Activated naive CD8-positive, alpha-beta T cell (primary cell): ENCODE measurements around the gene CD70.
A peak's percentile ranks its signal among the peaks of the same experiment; 100 is the strongest.
"Not testable (repeated sequence)": the region's sequence is repeated elsewhere in the genome, so short reads cannot be mapped to it uniquely, and the experiment has no call there.

ENCODE experiments used
- H3K27ac Mint-ChIP-seq: one replicate; pipeline ENCODE4 v1.8.0; 2021; ENCODE audit warnings: mixed read lengths
- H3K27me3 Mint-ChIP-seq: one replicate; pipeline ENCODE4 v1.8.0; 2021; ENCODE audit warnings: mixed read lengths
- H3K36me3 Mint-ChIP-seq: one replicate; pipeline ENCODE4 v1.8.0; 2021; ENCODE audit warnings: mixed read lengths
- H3K4me1 Mint-ChIP-seq: one replicate; pipeline ENCODE4 v1.8.0; 2021; ENCODE audit warnings: low read depth, mixed read lengths
- H3K4me3 Mint-ChIP-seq: one replicate; pipeline ENCODE4 v1.8.0; 2021; ENCODE audit warnings: mild to moderate bottlenecking, mixed read lengths
- H3K9me3 Mint-ChIP-seq: one replicate; pipeline ENCODE4 v1.8.0; 2021; ENCODE audit warnings: low read depth, mixed read lengths

Gene CD70

GRCh38 chr19:6604906-6605305 is 14.0 kb upstream of the CD70 start:
- Mint-ChIP-seq H3K27me3 (no peaks in the 10 kb centered on the region), H3K27ac (no peak overlapping the region), H3K4me3 (no peak overlapping the region), H3K4me1 (peaks cover 12% of the 10 kb centered on the region), H3K36me3 (no peaks in the 10 kb centered on the region), H3K9me3 (no peaks in the 10 kb centered on the region)

DNA sequence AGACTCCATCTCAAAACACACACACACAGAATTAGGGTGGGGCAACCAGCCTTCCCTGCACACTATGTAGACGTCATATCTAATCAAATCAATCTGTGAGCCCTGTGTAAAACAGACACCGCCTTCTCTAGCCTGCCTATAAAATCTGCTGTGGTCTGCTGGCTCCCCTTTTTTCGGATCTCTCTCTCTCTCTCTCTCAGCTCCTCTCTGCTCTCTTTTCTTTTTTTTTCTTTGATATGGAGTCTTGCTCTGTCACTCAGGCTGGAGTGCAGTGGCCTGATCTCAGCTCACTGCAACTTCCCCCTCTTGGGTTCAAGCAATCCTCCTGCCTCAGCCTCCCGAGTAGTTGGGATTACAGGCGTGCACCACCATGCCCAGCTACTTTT is 11.8 kb upstream of the CD70 start:
- Mint-ChIP-seq H3K9me3 (no peaks in the 10 kb centered on the region), H3K4me3 (no peak overlapping the region), H3K36me3 (no peaks in the 10 kb centered on the region), H3K27ac (no peak overlapping the region), H3K27me3 (no peaks in the 10 kb centered on the region), H3K4me1 (peaks cover 16% of the 10 kb centered on the region)

DNA sequence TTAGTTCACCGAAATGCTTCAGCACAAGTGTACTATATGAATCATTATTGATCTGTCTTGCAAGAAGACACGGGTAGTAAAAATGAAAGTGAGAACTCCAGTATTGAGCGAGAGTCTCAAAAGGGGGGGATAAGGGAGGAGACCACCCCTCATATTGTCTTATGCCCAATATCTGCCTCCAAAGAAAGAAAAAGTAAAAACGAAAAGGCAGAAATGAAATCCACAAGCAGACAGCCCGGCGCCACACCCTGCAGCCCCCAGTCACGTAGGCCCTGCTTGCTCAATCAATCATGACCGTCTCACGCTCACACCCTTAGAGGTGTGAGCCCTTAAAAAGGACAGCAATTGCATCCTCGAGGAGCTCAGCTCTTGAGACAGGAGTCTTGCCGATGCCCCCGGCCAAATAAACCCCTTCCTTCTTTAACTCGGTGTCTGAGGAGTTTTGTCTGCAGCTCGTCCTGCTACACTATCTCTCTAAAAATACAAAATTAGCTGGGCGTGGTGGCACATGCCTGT is 10.6 kb upstream of the CD70 start:
- Mint-ChIP-seq H3K4me1 (peaks cover 16% of the 10 kb centered on the region), H3K4me3 (peak overlapping the region; percentile 52)
- H3K27ac Mint-ChIP-seq, H3K36me3 Mint-ChIP-seq, H3K9me3 Mint-ChIP-seq, H3K27me3 Mint-ChIP-seq: not testable (repeated sequence)

GRCh38 chr19:6600951-6601536 is 10.1 kb upstream of the CD70 start:
- H3K4me3 Mint-ChIP-seq, H3K27ac Mint-ChIP-seq, H3K9me3 Mint-ChIP-seq, H3K36me3 Mint-ChIP-seq, H3K27me3 Mint-ChIP-seq: not testable (repeated sequence)
- H3K4me1 Mint-ChIP-seq: peaks cover 16% of the 10 kb centered on the region

DNA sequence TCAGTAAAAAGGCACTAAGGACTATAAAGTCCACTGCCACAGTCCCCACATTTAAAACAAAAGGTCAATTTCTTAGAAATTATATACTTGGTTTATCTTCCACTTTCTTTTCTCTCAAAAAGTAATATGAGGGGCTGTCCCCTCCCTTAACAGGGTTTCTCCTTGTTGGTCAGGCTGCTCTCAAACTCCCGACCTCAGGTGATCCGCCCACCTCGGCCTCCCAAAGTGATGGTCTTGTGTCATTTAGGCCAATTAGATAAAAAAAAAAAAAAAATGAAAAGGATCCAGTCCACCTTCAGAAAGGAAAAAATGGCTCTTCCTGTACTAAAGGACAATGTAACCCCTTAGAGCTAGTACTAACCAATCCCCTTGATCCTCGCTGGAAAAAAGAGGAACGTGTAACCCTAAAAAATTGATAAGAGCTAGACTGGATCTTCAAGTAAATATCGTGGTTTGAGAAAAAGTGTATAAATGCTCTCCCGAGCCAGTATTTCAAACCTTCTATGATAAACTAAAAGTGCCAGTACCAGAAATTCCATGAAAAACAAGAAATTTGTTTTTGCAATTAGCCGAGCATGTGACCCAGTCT is 9.0 kb upstream of the CD70 start:
- Mint-ChIP-seq H3K4me3 (no peak overlapping the region), H3K36me3 (no peaks in the 10 kb centered on the region), H3K9me3 (no peaks in the 10 kb centered on the region), H3K27ac (no peak overlapping the region), H3K4me1 (peaks cover 16% of the 10 kb centered on the region), H3K27me3 (no peaks in the 10 kb centered on the region)

- not testable (repeated sequence) for H3K36me3 Mint-ChIP-seq, H3K4me3 Mint-ChIP-seq, H3K9me3 Mint-ChIP-seq
Measured at GRCh38 chr19:6598254-6598892, 7.4 kb upstream of the CD70 start.

DNA sequence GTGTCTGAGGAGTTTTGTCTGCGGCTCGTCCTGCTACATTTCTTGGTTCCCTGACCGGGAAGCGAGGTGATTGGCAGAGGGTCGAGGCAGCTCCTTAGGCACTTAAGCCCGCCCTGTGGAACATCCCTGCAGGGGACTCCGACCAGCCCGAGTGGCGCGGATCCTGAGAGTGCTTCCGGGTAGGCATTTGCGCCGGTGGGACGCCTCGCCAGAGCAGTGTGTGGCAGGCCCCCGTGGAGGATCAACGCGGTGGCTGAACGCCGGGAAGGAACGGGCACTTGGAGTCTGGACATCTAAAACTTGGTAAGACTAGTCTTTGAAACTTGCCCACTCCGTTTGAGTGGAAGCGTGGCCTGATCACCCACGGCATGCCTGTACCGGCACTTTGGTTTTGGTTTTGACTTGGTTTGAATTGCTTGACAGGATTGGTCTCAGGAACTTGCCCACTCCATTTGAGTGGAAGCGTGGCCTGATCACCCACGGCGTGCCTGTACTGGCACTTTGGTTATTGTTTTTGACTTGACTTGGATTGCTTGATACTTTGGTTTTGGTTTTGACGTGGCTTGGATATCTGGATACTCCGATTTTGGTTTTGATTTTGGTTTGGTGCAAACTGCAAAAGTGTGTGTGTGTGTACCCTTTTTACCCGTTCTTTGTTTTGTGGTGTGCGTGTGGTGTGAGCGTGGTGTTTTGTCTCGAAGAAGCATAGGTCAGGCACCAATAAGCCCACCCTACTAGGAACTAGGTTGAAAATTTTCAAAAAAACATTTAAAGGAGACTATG is 6.7 kb upstream of the CD70 start:
- H3K27ac Mint-ChIP-seq, H3K4me3 Mint-ChIP-seq, H3K9me3 Mint-ChIP-seq, H3K27me3 Mint-ChIP-seq, H3K36me3 Mint-ChIP-seq: not testable (repeated sequence)
- H3K4me1 Mint-ChIP-seq: peaks cover 17% of the 10 kb centered on the region

More at GRCh38 chr19:6598254-6598892, 7.4 kb upstream of the CD70 start:
- H3K4me1 Mint-ChIP-seq: peaks cover 16% of the 10 kb centered on the region
- H3K27ac Mint-ChIP-seq, H3K27me3 Mint-ChIP-seq: not testable (repeated sequence)

GRCh38 chr19:6596621-6597020 is 5.7 kb upstream of the CD70 start:
- H3K9me3 Mint-ChIP-seq: no peaks in the 10 kb centered on the region

DNA sequence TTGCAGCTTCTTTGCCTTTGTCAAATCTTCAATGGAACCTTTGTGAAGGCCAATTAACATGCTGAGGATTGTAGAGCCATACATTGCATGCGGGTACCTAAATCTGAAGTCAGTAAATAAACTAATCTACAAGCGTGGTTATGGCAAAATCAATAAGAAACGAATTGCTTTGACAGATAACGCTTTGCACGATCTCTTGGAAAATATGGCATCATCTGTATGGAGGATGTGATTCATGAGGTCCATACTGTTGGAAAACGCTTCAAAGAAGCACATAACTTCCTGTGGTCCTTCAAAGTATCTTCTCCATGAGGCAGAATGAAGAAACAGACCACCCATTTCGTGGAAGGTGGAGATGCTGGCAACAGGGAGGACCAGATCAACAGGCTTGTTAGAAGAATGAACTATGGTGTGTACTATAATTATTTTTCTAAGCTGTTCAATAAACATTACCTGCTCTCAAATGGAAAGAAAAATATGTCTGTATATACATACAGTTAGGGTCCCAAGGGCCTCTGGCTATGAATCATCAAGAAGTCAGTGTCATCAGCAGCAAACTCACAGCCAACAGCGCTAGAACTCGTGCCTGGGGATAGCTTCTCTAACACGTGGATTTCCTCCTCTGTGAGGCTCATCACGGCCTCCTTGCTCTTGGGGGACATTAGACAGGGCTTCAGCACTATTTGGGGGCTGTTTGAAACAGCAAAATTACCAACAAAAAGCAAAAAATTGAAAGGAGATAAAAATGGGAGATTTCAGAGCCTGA is 2.9 kb upstream of the CD70 start:
- H3K36me3 Mint-ChIP-seq: peaks cover 4% of the 10 kb centered on the region

More at GRCh38 chr19:6596621-6597020, 5.7 kb upstream of the CD70 start:
- Mint-ChIP-seq H3K27ac (no peak overlapping the region), H3K4me3 (no peak overlapping the region), H3K4me1 (peaks cover 20% of the 10 kb centered on the region), H3K27me3 (peaks cover 6% of the 10 kb centered on the region), H3K36me3 (peaks cover 2% of the 10 kb centered on the region)

GRCh38 chr19:6590258-6590826 is 608 bp downstream of the CD70 start:
- peaks cover 41% of the 10 kb centered on the region for H3K27me3 Mint-ChIP-seq

More for the DNA sequence above, 2.9 kb upstream of the CD70 start:
- Mint-ChIP-seq H3K4me1 (peaks cover 40% of the 10 kb centered on the region), H3K27ac (peak overlapping the region; percentile 82), H3K9me3 (no peaks in the 10 kb centered on the region), H3K27me3 (peaks cover 21% of the 10 kb centered on the region), H3K4me3 (no peak overlapping the region)

GRCh38 chr19:6589711-6590257 is 1.2 kb downstream of the CD70 start:
- no peak overlapping the region for H3K27ac Mint-ChIP-seq
- H3K9me3 Mint-ChIP-seq: no peaks in the 10 kb centered on the region
- H3K36me3 Mint-ChIP-seq: peaks cover 4% of the 10 kb centered on the region
- peaks cover 41% of the 10 kb centered on the region for H3K27me3 Mint-ChIP-seq
- H3K4me3 Mint-ChIP-seq: peak overlapping the region; percentile 94
- peaks cover 57% of the 10 kb centered on the region for H3K4me1 Mint-ChIP-seq

More at GRCh38 chr19:6590258-6590826, 608 bp downstream of the CD70 start:
- Mint-ChIP-seq H3K4me1 (peaks cover 57% of the 10 kb centered on the region), H3K9me3 (no peaks in the 10 kb centered on the region), H3K4me3 (peak overlapping the region; percentile 94), H3K36me3 (peaks cover 4% of the 10 kb centered on the region), H3K27ac (peak overlapping the region; percentile 58)

DNA sequence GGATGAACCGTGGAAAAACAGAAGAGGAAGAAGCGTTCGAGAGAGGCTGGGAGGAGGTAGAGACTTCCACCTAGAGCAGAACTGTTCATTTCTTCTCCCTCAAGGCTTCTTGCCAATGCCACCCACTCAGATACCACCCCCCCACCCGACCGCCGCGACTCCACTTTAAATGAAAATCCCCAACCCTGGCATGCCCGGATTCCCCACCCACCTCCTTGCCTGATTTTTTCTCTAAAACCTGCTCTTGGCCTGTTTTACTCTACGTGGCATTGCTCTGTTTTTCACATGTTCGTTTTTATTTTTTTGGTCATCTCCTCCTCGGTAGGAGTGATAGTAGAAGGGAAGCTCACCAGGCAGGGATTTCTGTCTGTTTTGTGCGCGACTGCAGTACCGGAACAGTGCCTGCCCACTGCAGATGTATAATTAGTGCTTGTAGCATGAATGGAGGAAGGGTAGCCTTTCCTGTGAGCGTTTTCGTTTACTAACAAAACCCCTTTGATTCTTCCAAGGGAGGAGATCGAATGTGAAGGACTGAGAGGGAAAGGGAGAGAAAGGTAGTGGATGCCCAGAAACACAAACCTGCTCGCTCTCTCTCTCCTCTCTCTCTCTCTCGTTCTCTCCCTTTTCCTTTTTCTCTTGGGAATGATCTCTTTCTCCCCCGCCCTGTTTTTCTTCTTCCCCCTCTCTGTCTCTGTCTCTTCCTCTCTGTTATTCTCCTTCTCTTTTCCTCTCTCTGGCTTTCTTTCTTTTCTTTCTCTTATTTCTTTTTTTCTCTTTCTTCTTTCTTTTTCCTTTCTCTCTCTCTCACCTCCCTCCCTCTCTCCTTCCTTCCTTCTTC is 2.2 kb downstream of the CD70 start:
- Mint-ChIP-seq H3K4me1 (peaks cover 52% of the 10 kb centered on the region), H3K36me3 (peaks cover 3% of the 10 kb centered on the region), H3K4me3 (peak overlapping the region; percentile 94), H3K27ac (no peak overlapping the region), H3K27me3 (peaks cover 36% of the 10 kb centered on the region), H3K9me3 (no peaks in the 10 kb centered on the region)

DNA sequence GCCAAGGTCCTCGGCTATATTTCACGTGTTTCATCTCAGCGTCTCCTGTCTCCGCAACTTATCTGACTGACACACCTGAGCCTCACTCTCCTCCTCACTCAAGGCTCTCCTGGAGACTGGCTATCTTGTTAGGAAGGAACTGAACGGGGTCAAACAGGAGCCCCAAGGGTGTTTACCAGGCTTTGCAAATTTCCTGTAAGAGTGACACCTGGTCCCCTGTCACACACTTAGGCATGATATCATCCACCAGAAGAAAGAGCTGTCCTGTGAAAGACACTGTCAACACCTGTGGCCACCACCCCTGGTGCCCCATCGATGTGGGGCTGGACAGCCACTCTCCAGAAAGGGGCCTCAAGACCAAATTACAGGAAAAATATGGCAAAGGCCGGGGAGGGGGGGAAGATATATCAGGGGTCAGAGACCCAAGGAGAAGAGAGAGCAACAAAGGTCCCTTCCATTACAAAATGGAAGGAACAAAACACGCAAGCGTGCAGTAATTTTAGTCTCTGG is 2.9 kb downstream of the CD70 start:
- Mint-ChIP-seq H3K36me3 (peaks cover 2% of the 10 kb centered on the region), H3K9me3 (no peaks in the 10 kb centered on the region), H3K4me3 (peak overlapping the region; percentile 94), H3K27ac (no peak overlapping the region), H3K4me1 (peaks cover 51% of the 10 kb centered on the region), H3K27me3 (peaks cover 35% of the 10 kb centered on the region)
